Esophagus muscularis mucosa (tissue), 4 donors: ENCODE results near the gene FRK. TPM values are rescaled to one million over a fixed set of nuclear protein-coding genes. Genes with fewer than 3 reads are reported as not detected.

Source experiments
- DNase-seq: peaks from one replicate; pipeline ENCODE4 v3.0.0-alpha.2; 2017; ENCODE audit errors: extremely low spot score
- H3K27ac ChIP-seq, 4 donors: fragments of 200-600 bp; sonication (generic); replicated peaks in 1 of 4; 1 replicate in 3 of 4; 2 replicates in 1 of 4; pipeline ENCODE4 v1.5.1; 2016 to 2019; ENCODE audit warnings: mild to moderate bottlenecking in 1 of 4
- H3K27me3 ChIP-seq, 4 donors: fragments of 200-600 bp; sonication (generic); one replicate each; pipeline versions ENCODE4 v1.5.1 to v1.6.0; 2016 to 2019
- H3K36me3 ChIP-seq, 4 donors: fragments of 200-600 bp; sonication (generic); one replicate each; pipeline ENCODE4 v1.5.1; 2016 to 2019
- H3K4me1 ChIP-seq, 4 donors: fragments of 200-600 bp; sonication (generic); one replicate each; pipeline ENCODE4 v1.5.1; 2016 to 2019
- H3K4me3 ChIP-seq, 4 donors: fragments of 200-600 bp; sonication (generic); 1 replicate in 2 of 4; 2 replicates in 2 of 4; pipeline ENCODE4 v1.5.1; 2016 to 2019; ENCODE audit warnings: mild to moderate bottlenecking in 4 of 4, moderate library complexity in 1 of 4
- H3K9me3 ChIP-seq, 4 donors: fragments of 200-600 bp; sonication (generic); 1 replicate in 3 of 4; 2 replicates in 1 of 4; pipeline ENCODE4 v1.5.1; 2016 to 2019
- EP300 ChIP-seq: sonication (generic); formaldehyde crosslinking; IDR thresholded peaks from one replicate; pipeline ENCODE4 v1.6.1; 2017; ENCODE audit warnings: antibody characterized with exemption
- POLR2A ChIP-seq: fragments of 450-650 bp; IDR thresholded peaks from one replicate; pipeline ENCODE4 v1.6.1; 2017; ENCODE audit warnings: antibody characterized with exemption, moderate library complexity, mild to moderate bottlenecking, low read depth
- POLR2AphosphoS5 ChIP-seq, 2 donors: sonication (generic); formaldehyde crosslinking; IDR thresholded peaks; one replicate each; pipeline ENCODE4 v1.6.1; 2017; ENCODE audit warnings: antibody characterized with exemption in 2 of 2
- WGBS: methylation state at CpG from one replicate; pipeline ENCODE4 v1.1.5; 2018; 5-methylcytosine and 5-hydroxymethylcytosine counted together
- intact Hi-C: fragments of 100-400 bp; cut with DNase I; formaldehyde crosslinking; loops from one replicate; pipeline ENCODE4 v1.15.1; 2023
- total RNA-seq, 4 donors: library from RNA; depleted of rRNA; stranded (reverse); fragments of >200 nt; gene quantifications; one replicate each; pipeline versions ENCODE4 v1.1.0 to v1.2.1, GENCODE V29; 2016
- TF ChIP-seq, protein P1 (sequence below), 3 experiments: fragments of 200-600 bp in 2 of 3; fragments of 450-650 bp in 1 of 3; sonication (generic) in 2 of 3; IDR thresholded peaks; one replicate each; pipeline ENCODE4 v1.5.1; 2017 to 2019; ENCODE audit warnings: antibody characterized with exemption in 3 of 3, mild to moderate bottlenecking in 2 of 3, moderate library complexity in 1 of 3

Gene FRK
- total RNA-seq, 4 donors from 2014 or later = 0.17 to 0.57 (median 0.40) TPM

DNA sequence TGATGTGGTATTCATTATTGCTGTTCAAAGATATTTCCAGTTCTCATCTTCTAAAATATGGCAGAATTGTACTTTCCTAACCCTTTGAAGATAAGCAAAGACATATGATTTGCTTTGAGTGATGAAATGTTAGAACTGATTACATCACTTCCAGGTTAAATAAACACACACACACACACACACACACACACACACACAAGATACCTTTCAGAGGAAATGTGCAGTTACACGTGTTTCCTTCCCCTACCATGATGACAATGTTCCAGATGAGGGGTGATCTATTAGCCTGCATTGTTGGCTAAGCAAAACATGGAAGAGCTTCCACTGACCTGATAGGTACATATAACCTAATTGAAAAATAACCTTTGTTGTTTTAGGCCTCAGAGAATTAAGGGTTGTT lies 11.7 kb upstream of the FRK start:
- Histone ChIP-seq H3K27me3 (no peaks in the 10 kb centered on the region), H3K4me3 (no peak overlapping the region), H3K27ac (no peak overlapping the region), H3K9me3 (no peaks in the 10 kb centered on the region), H3K36me3 (no peaks in the 10 kb centered on the region), H3K4me1 (no peaks in the 10 kb centered on the region)
- intact Hi-C loops = no loop called here
- TF ChIP-seq EP300 (no peak), POLR2A (no peak), POLR2AphosphoS5 (IDR thresholded peaks at IDR 0.05) (no peak)
- TF ChIP-seq, protein P1, sequence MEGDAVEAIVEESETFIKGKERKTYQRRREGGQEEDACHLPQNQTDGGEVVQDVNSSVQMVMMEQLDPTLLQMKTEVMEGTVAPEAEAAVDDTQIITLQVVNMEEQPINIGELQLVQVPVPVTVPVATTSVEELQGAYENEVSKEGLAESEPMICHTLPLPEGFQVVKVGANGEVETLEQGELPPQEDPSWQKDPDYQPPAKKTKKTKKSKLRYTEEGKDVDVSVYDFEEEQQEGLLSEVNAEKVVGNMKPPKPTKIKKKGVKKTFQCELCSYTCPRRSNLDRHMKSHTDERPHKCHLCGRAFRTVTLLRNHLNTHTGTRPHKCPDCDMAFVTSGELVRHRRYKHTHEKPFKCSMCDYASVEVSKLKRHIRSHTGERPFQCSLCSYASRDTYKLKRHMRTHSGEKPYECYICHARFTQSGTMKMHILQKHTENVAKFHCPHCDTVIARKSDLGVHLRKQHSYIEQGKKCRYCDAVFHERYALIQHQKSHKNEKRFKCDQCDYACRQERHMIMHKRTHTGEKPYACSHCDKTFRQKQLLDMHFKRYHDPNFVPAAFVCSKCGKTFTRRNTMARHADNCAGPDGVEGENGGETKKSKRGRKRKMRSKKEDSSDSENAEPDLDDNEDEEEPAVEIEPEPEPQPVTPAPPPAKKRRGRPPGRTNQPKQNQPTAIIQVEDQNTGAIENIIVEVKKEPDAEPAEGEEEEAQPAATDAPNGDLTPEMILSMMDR (IDR thresholded peaks at IDR 0.05) = no peak
- WGBS = 42% methylated on average over 1 of the region's 1 CpG
- DNase-seq = no peak

DNA sequence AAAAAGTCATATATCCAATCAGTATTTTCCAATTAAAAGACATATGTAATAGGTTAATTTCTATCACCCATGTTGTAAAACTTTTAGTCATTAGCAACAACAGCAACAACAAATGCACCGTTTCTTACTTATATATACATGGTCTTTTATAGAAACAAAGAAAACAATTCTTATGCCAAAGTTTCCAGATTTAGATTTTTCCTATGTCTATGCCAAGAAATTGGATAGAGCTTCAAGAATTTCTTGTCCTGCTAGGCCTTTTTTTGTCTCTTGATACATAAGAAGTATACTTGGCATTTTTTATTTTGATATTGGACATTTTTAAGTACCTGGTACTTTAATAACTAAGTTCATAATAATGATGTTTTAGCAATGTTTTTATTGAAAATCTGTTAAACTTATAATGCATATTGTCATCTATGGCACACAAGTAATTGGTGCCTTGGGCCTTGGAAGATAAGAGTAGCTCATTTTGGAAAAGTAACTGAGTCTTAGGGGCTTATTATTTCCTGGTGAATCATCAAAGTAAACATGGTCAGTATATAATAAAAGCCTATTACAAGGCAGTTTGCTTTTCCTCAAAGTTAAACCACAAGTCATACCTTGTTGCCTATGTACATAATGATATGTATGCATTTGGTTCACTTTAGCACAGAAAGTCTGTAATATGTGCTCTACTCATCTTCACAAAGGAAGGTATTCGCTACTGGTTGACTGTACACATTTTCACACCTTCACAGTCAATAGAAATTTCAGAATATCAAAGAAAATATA lies 10.1 kb upstream of the FRK start:
- DNase-seq = no peak
- no peak overlapping the region for H3K4me3 ChIP-seq
- H3K36me3 ChIP-seq = no peaks in the 10 kb centered on the region
- H3K4me1 ChIP-seq = no peaks in the 10 kb centered on the region
- H3K27me3 ChIP-seq = no peaks in the 10 kb centered on the region
- intact Hi-C loops = no loop called here
- H3K9me3 ChIP-seq = no peaks in the 10 kb centered on the region
- no peak overlapping the region for H3K27ac ChIP-seq
- TF ChIP-seq POLR2AphosphoS5 (IDR thresholded peaks at IDR 0.05) (no peak), POLR2A (no peak), EP300 (no peak)
- TF ChIP-seq, protein P1 (IDR thresholded peaks at IDR 0.05) = no peak
- 65% methylated on average over 2 of the region's 2 CpGs for WGBS

DNA sequence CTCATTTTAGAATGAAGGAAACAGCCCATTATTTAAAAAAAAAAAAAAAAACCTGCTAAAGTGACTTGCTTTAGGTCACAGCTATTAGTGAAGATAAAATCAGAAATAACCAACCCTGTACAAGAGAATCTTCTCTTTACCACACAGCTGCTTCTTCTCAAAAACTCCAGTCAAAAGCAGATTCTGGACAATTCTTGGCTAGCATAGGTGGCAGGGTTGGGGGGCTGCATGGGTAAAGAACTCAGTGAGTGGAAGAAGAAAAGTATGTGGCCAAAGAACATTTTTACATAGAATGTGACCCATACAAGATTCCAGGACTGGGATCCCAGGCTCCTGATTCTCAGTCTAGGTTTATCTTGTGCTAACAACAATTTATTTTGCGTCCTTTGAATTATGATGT lies 9.4 kb upstream of the FRK start:
- H3K36me3 ChIP-seq = no peaks in the 10 kb centered on the region
- no peaks in the 10 kb centered on the region for H3K27me3 ChIP-seq
- H3K9me3 ChIP-seq = no peaks in the 10 kb centered on the region
- WGBS = 93% methylated on average over 1 of the region's 1 CpG
- H3K4me3 ChIP-seq = no peak overlapping the region
- H3K27ac ChIP-seq = no peak overlapping the region
- intact Hi-C loops = no loop called here
- TF ChIP-seq POLR2A (no peak), EP300 (no peak), POLR2AphosphoS5 (IDR thresholded peaks at IDR 0.05) (no peak)
- TF ChIP-seq, protein P1 (IDR thresholded peaks at IDR 0.05) = no peak
- no peak for DNase-seq
- no peaks in the 10 kb centered on the region for H3K4me1 ChIP-seq

DNA sequence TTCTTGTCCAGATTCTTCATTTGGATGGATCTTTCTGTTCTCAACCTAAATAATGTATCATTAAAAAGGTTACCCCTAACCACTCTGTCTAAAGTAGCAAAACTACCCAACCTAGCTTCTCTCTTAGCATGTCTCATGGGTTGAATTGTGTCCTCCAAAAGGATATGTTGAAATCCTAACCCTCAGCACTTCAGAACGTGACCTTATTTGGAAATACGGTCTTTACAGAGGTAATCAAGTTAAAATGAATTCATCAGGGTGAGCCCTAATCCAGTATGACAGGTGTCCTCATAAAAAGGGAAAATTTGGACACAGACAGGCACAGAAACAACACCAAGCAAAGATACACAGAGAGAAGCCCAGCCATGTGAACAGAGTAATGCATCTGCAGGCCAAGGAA lies 6.1 kb upstream of the FRK start:
- DNase-seq = no peak
- Histone ChIP-seq H3K4me3 (no peak overlapping the region), H3K27ac (no peak overlapping the region), H3K9me3 (no peaks in the 10 kb centered on the region), H3K36me3 (no peaks in the 10 kb centered on the region), H3K27me3 (no peaks in the 10 kb centered on the region), H3K4me1 (peaks cover 0 to 2% (median 0%) of the 10 kb centered on the region in 4 donors)
- intact Hi-C loops = no loop called here
- WGBS = 83% methylated on average over 2 of the region's 2 CpGs
- TF ChIP-seq, protein P1 (IDR thresholded peaks at IDR 0.05) = no peak
- TF ChIP-seq POLR2A (no peak), POLR2AphosphoS5 (IDR thresholded peaks at IDR 0.05) (no peak), EP300 (no peak)

DNA sequence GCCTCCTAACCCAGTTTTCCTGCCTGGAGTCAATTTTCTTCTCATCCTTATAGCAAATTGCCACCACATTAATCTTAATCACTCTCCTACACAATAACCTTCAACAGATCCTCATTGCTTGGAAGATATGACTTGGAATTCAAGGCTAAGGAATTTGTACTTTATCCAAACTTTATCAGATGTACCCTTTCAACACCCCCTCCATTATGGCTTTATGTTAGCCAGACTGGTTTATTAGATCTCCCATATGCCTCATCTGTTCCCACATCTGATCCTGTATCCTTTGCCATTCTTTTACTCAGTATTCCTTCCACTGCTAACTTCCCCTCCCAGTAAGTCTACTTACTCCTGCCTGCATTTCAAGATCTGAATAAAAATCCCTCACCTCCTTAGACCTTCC lies 4.0 kb upstream of the FRK start:
- intact Hi-C loops = no loop called here
- no peaks in the 10 kb centered on the region for H3K36me3 ChIP-seq
- peaks cover 7 to 17% (median 10%) of the 10 kb centered on the region in 4 donors for H3K4me1 ChIP-seq
- H3K9me3 ChIP-seq = no peaks in the 10 kb centered on the region
- TF ChIP-seq POLR2A (no peak), EP300 (no peak), POLR2AphosphoS5 (IDR thresholded peaks at IDR 0.05) (no peak)
- TF ChIP-seq, protein P1 (IDR thresholded peaks at IDR 0.05) = no peak
- H3K4me3 ChIP-seq = no peak overlapping the region
- no peaks in the 10 kb centered on the region for H3K27me3 ChIP-seq
- no peak overlapping the region for H3K27ac ChIP-seq
- DNase-seq = no peak
